Cardiac muscle cell (in vitro differentiated cells and primary cell): ENCODE data around the gene AMMECR1L. TPM values are rescaled to one million over a fixed set of nuclear protein-coding genes. Genes with fewer than 3 reads are reported as not detected.

ENCODE experiments used
- DNase-seq, 2 donors: peaks; one replicate each; pipeline versions ENCODE4 v3.0.0 to v3.0.0-alpha.2; 2010 to 2017; ENCODE audit warnings: low read depth in 1 of 2, low spot score in 1 of 2
- H3K27ac ChIP-seq: fragments of 200-600 bp; sonication (generic); 2 replicates; pipeline ENCODE4 v1.5.1; 2016
- H3K27me3 ChIP-seq: fragments of 200-600 bp; sonication (generic); 2 replicates; pipeline ENCODE4 v1.6.0; 2016; ENCODE audit warnings: control low read depth
- H3K36me3 ChIP-seq: fragments of 200-600 bp; sonication (generic); 2 replicates; pipeline ENCODE4 v1.5.1; 2016; ENCODE audit warnings: control low read depth
- H3K4me1 ChIP-seq: fragments of 200-600 bp; sonication (generic); 2 replicates; pipeline ENCODE4 v1.8.1; 2017; ENCODE audit warnings: low read depth, mild to moderate bottlenecking, mixed run types
- H3K4me3 ChIP-seq: fragments of 200-600 bp; sonication (generic); 2 replicates; pipeline ENCODE4 v1.5.1; 2016; ENCODE audit warnings: mild to moderate bottlenecking
- H3K9me3 ChIP-seq: fragments of 200-600 bp; sonication (generic); 2 replicates; pipeline ENCODE4 v1.5.1; 2017; ENCODE audit warnings: low read depth, mild to moderate bottlenecking, control low read depth
- CTCF ChIP-seq: IDR thresholded peaks from 2 replicates; pipeline ENCODE4 v1.5.1; 2012; ENCODE audit warnings: low read depth, mild to moderate bottlenecking, low read length
- polyA plus RNA-seq: library from polyadenylated mRNA; unstranded; fragments of >200 nt; fragmentation: Nextera tagmentation; extraction: Ambion mirVana; gene quantifications from 2 replicates; pipeline ENCODE4 v1.2.1, GENCODE V29; 2016
- total RNA-seq: library from RNA; depleted of rRNA; stranded (reverse); fragments of >200 nt; gene quantifications from 2 replicates; pipeline ENCODE4 v1.2.3, GENCODE V29; 2016

The AMMECR1L gene
- total and polyA plus RNA-seq, 2 experiments from 2014 or later = 6.6 to 10.3 TPM

GRCh38 chr2:127872354-127872753, 13.4 kb downstream of the AMMECR1L start:
- no peaks in the 10 kb centered on the region for H3K9me3 ChIP-seq
- no peak overlapping the region for H3K4me3 ChIP-seq
- H3K27ac ChIP-seq = no peak overlapping the region
- H3K4me1 ChIP-seq = peaks cover 3% of the 10 kb centered on the region
- no peak for TF ChIP-seq CTCF
- DNase-seq = no peak
- H3K36me3 ChIP-seq = peaks cover 38% of the 10 kb centered on the region
- H3K27me3 ChIP-seq = no peaks in the 10 kb centered on the region

GRCh38 chr2:127865926-127866325, 19.8 kb downstream of the AMMECR1L start:
- H3K36me3 ChIP-seq = peaks cover 48% of the 10 kb centered on the region
- no peak for TF ChIP-seq CTCF
- DNase-seq = no peak

GRCh38 chr2:127864877-127865276, 20.9 kb downstream of the AMMECR1L start:
- DNase-seq = no peak
- H3K27me3 ChIP-seq = no peaks in the 10 kb centered on the region
- peaks cover 43% of the 10 kb centered on the region for H3K36me3 ChIP-seq
- no peaks in the 10 kb centered on the region for H3K9me3 ChIP-seq
- H3K27ac ChIP-seq = peak overlapping the region; percentile 66
- TF ChIP-seq CTCF = no peak
- H3K4me3 ChIP-seq = no peak overlapping the region
- peaks cover 20% of the 10 kb centered on the region for H3K4me1 ChIP-seq

More at GRCh38 chr2:127865926-127866325, 19.8 kb downstream of the AMMECR1L start:
- Histone ChIP-seq H3K4me3 (no peak overlapping the region), H3K27me3 (no peaks in the 10 kb centered on the region), H3K9me3 (no peaks in the 10 kb centered on the region), H3K27ac (peak overlapping the region; percentile 66), H3K4me1 (peaks cover 11% of the 10 kb centered on the region)

- Histone ChIP-seq H3K4me1 (peaks cover 25% of the 10 kb centered on the region), H3K27me3 (no peaks in the 10 kb centered on the region), H3K27ac (peak overlapping the region; percentile 14), H3K4me3 (no peak overlapping the region), H3K36me3 (peaks cover 18% of the 10 kb centered on the region), H3K9me3 (no peaks in the 10 kb centered on the region)
- no peak for DNase-seq
- TF ChIP-seq CTCF = no peak
These were observed 23.5 kb downstream of the AMMECR1L start for GRCh38 chr2:127862228-127862627.

- H3K27me3 ChIP-seq = no peaks in the 10 kb centered on the region
- peak; percentile 15 to 23 for DNase-seq
- peak overlapping the region; percentile 75 for H3K27ac ChIP-seq
These were observed 25.6 kb downstream of the AMMECR1L start for GRCh38 chr2:127860130-127860529.

More at GRCh38 chr2:127860130-127860529, 25.6 kb downstream of the AMMECR1L start:
- Histone ChIP-seq H3K4me3 (no peak overlapping the region), H3K9me3 (no peaks in the 10 kb centered on the region), H3K36me3 (peaks cover 15% of the 10 kb centered on the region), H3K4me1 (peaks cover 19% of the 10 kb centered on the region)
- no peak for TF ChIP-seq CTCF
